ENCODE measurements around the gene TAS2R31. TPM values are rescaled to one million over a fixed set of nuclear protein-coding genes. Genes with fewer than 3 reads are reported as not detected.
"Not testable (repeated sequence)": the region's sequence is repeated elsewhere in the genome, so short reads cannot be mapped to it uniquely, and the experiment has no call there.

Gene TAS2R31
- total RNA-seq: 1 to 10 TPM; 1.1 TPM

GRCh38 chr12:11031307-11031706 is at the start of gene TAS2R31:
TAS2R31 (minus strand) TSS chr12:11031407; CDS start chr12:11031335, 72 bp downstream.
- POLR2A ChIA-PET: no interaction called here
- DNase-seq: no peak
- Mint-ChIP-seq H3K27me3 (no peaks in the 10 kb centered on the region), H3K27ac (no peak within 1 kb of the TSS), H3K9me3 (no peaks in the 10 kb centered on the region), H3K4me1 (ENCODE audit: low read depth) (no peaks in the 10 kb centered on the region), H3K36me3 (peaks cover 21% of the 10 kb centered on the region), H3K4me3 (no peak within 1 kb of the TSS)
- CTCF ChIA-PET: no interaction called here
- intact Hi-C loops (cut with micrococcal nuclease): no loop called here

GRCh38 chr12:11078246-11078645 is 47.0 kb upstream of the TAS2R31 start:
- CTCF ChIA-PET: no interaction called here
- H3K4me3 Mint-ChIP-seq: no peak overlapping the region
- POLR2A ChIA-PET: no interaction called here
- H3K36me3 Mint-ChIP-seq: peaks cover 12% of the 10 kb centered on the region
- peaks cover 4% of the 10 kb centered on the region for H3K4me1 Mint-ChIP-seq (ENCODE audit: low read depth)
- intact Hi-C loops (cut with micrococcal nuclease): no loop called here
- H3K9me3 Mint-ChIP-seq: peaks cover 12% of the 10 kb centered on the region
- no peak for DNase-seq
- H3K27ac Mint-ChIP-seq: no peak overlapping the region
- no peaks in the 10 kb centered on the region for H3K27me3 Mint-ChIP-seq

- peaks cover 4% of the 10 kb centered on the region for H3K4me1 Mint-ChIP-seq (ENCODE audit: low read depth)
- peaks cover 2% of the 10 kb centered on the region for H3K9me3 Mint-ChIP-seq
- CTCF ChIA-PET: no interaction called here
- intact Hi-C loops (cut with micrococcal nuclease): no loop called here
- peaks cover 12% of the 10 kb centered on the region for H3K36me3 Mint-ChIP-seq
- H3K27me3 Mint-ChIP-seq: no peaks in the 10 kb centered on the region
- no peak overlapping the region for H3K4me3 Mint-ChIP-seq
- POLR2A ChIA-PET: no interaction called here
- no peak overlapping the region for H3K27ac Mint-ChIP-seq
- DNase-seq: no peak
These were observed 44.4 kb upstream of the TAS2R31 start for GRCh38 chr12:11075642-11076041.

- ChIA-PET CTCF (no interaction called here), POLR2A (no interaction called here)
- peaks cover 4% of the 10 kb centered on the region for H3K4me1 Mint-ChIP-seq (ENCODE audit: low read depth)
- H3K36me3 Mint-ChIP-seq: peaks cover 9% of the 10 kb centered on the region
- no peak for DNase-seq
- intact Hi-C loops (cut with micrococcal nuclease): no loop called here
- H3K27me3 Mint-ChIP-seq: no peaks in the 10 kb centered on the region
- H3K9me3 Mint-ChIP-seq: no peaks in the 10 kb centered on the region
- no peak overlapping the region for H3K4me3 Mint-ChIP-seq
- H3K27ac Mint-ChIP-seq: no peak overlapping the region
These were observed 40.2 kb upstream of the TAS2R31 start for GRCh38 chr12:11071414-11071813.

- Mint-ChIP-seq H3K36me3 (peaks cover 9% of the 10 kb centered on the region), H3K27ac (no peak overlapping the region), H3K4me3 (no peak overlapping the region), H3K9me3 (no peaks in the 10 kb centered on the region), H3K27me3 (no peaks in the 10 kb centered on the region), H3K4me1 (ENCODE audit: low read depth) (peaks cover 4% of the 10 kb centered on the region)
- ChIA-PET POLR2A (no interaction called here), CTCF (no interaction called here)
- intact Hi-C loops (cut with micrococcal nuclease): no loop called here
- DNase-seq: no peak
These were observed 39.8 kb upstream of the TAS2R31 start for GRCh38 chr12:11070999-11071398.

- Mint-ChIP-seq H3K4me3 (no peak overlapping the region), H3K9me3 (no peaks in the 10 kb centered on the region), H3K36me3 (peaks cover 12% of the 10 kb centered on the region), H3K27me3 (no peaks in the 10 kb centered on the region), H3K4me1 (ENCODE audit: low read depth) (no peaks in the 10 kb centered on the region), H3K27ac (no peak overlapping the region)
- intact Hi-C loops (cut with micrococcal nuclease): loop anchor here (2.0 kb wide), 1 partner anchor 55 kb away; no protein-coding TSS in a partner anchor
- no peak for DNase-seq
- CTCF ChIA-PET: no interaction called here
- POLR2A ChIA-PET: no interaction called here
These were observed 38.7 kb upstream of the TAS2R31 start for GRCh38 chr12:11069854-11070365.

GRCh38 chr12:11067514-11067913 is 36.3 kb upstream of the TAS2R31 start:
- no peaks in the 10 kb centered on the region for H3K9me3 Mint-ChIP-seq

GRCh38 chr12:11062194-11062593 is 31.0 kb upstream of the TAS2R31 start, which contains the start of gene TAS2R46:
TAS2R46 (minus strand) TSS chr12:11062294; CDS start chr12:11062294, 0 bp downstream.
- H3K4me1 Mint-ChIP-seq (ENCODE audit: low read depth); H3K36me3 Mint-ChIP-seq; H3K27ac Mint-ChIP-seq; H3K4me3 Mint-ChIP-seq; CTCF ChIA-PET; intact Hi-C loops (cut with micrococcal nuclease); H3K27me3 Mint-ChIP-seq; POLR2A ChIA-PET; H3K9me3 Mint-ChIP-seq; DNase-seq: not testable (repeated sequence)

More at GRCh38 chr12:11067514-11067913, 36.3 kb upstream of the TAS2R31 start:
- Mint-ChIP-seq H3K36me3 (peaks cover 10% of the 10 kb centered on the region), H3K4me3 (no peak overlapping the region), H3K27me3 (no peaks in the 10 kb centered on the region), H3K27ac (no peak overlapping the region), H3K4me1 (ENCODE audit: low read depth) (peaks cover 4% of the 10 kb centered on the region)
- POLR2A ChIA-PET: no interaction called here
- no peak for DNase-seq
- intact Hi-C loops (cut with micrococcal nuclease): no loop called here
- CTCF ChIA-PET: no interaction called here

GRCh38 chr12:11059784-11060183 is 28.6 kb upstream of the TAS2R31 start:
- Mint-ChIP-seq H3K4me3 (no peak overlapping the region), H3K9me3 (peaks cover 5% of the 10 kb centered on the region), H3K27ac (no peak overlapping the region), H3K4me1 (ENCODE audit: low read depth) (peaks cover 6% of the 10 kb centered on the region), H3K36me3 (peaks cover 7% of the 10 kb centered on the region), H3K27me3 (no peaks in the 10 kb centered on the region)
- DNase-seq: no peak
- ChIA-PET POLR2A (no interaction called here), CTCF (interaction anchor here (0.6 kb wide), 1 partner anchor 140 kb away, joined by 4 read pairs; no protein-coding TSS in a partner anchor)
- intact Hi-C loops (cut with micrococcal nuclease): no loop called here

- Mint-ChIP-seq H3K4me3 (no peak overlapping the region), H3K9me3 (peaks cover 5% of the 10 kb centered on the region), H3K27ac (no peak overlapping the region), H3K36me3 (peaks cover 7% of the 10 kb centered on the region), H3K4me1 (ENCODE audit: low read depth) (peaks cover 6% of the 10 kb centered on the region), H3K27me3 (no peaks in the 10 kb centered on the region)
- CTCF ChIA-PET: no interaction called here
- POLR2A ChIA-PET: no interaction called here
- DNase-seq: no peak
- intact Hi-C loops (cut with micrococcal nuclease): no loop called here
These were observed 27.8 kb upstream of the TAS2R31 start for GRCh38 chr12:11059041-11059440.

- Mint-ChIP-seq H3K4me1 (ENCODE audit: low read depth) (peaks cover 3% of the 10 kb centered on the region), H3K27me3 (no peaks in the 10 kb centered on the region), H3K9me3 (peaks cover 29% of the 10 kb centered on the region), H3K27ac (no peak overlapping the region), H3K36me3 (peaks cover 26% of the 10 kb centered on the region), H3K4me3 (no peak overlapping the region)
- no peak for DNase-seq
- ChIA-PET CTCF (no interaction called here), POLR2A (no interaction called here)
- intact Hi-C loops (cut with micrococcal nuclease): loop anchor here (1.0 kb wide), 1 partner anchor 28 kb away; no protein-coding TSS in a partner anchor
These were observed 24.1 kb upstream of the TAS2R31 start for GRCh38 chr12:11055306-11055705.

GRCh38 chr12:11049806-11050531 is 18.8 kb upstream of the TAS2R31 start:
- H3K9me3 Mint-ChIP-seq: peaks cover 29% of the 10 kb centered on the region
- H3K36me3 Mint-ChIP-seq: peaks cover 41% of the 10 kb centered on the region
- POLR2A ChIA-PET; H3K27ac Mint-ChIP-seq; CTCF ChIA-PET; DNase-seq; H3K4me1 Mint-ChIP-seq (ENCODE audit: low read depth); intact Hi-C loops (cut with micrococcal nuclease); H3K4me3 Mint-ChIP-seq; H3K27me3 Mint-ChIP-seq: not testable (repeated sequence)

GRCh38 chr12:11041366-11041765 is 10.2 kb upstream of the TAS2R31 start:
- H3K9me3 Mint-ChIP-seq; H3K27ac Mint-ChIP-seq; H3K27me3 Mint-ChIP-seq; H3K4me3 Mint-ChIP-seq; POLR2A ChIA-PET; CTCF ChIA-PET; DNase-seq; intact Hi-C loops (cut with micrococcal nuclease); H3K4me1 Mint-ChIP-seq (ENCODE audit: low read depth): not testable (repeated sequence)
- H3K36me3 Mint-ChIP-seq: peaks cover 35% of the 10 kb centered on the region

Measured in activated CD4-positive, alpha-beta memory T cell treated with anti-CD3 and anti-CD28 coated beads for 36 hours (primary cell).